Activated CD4-positive, alpha-beta T cell treated with anti-CD3 and anti-CD28 coated beads for 36 hours (primary cell): ENCODE measurements around the gene TMPRSS11E. TPM values are rescaled to one million over a fixed set of nuclear protein-coding genes. Genes with fewer than 3 reads are reported as not detected.

Experiments used
- ATAC-seq: fragments of 200-7000 bp; cut with Tn5 transposase; one replicate; pipeline ENCODE4 v1.10.0; 2021; ENCODE audit warnings: mild to moderate bottlenecking, moderate library complexity
- CTCF ChIA-PET: fragments of 350-600 bp; sonication (Branson Sonifier 250); formaldehyde crosslinking; loops from one replicate; lab custom pipeline; 2021; ENCODE audit warnings: antibody characterized with exemption; lab: Charles Lee
- POLR2A ChIA-PET: fragments of 350-600 bp; sonication (Branson Sonifier 250); formaldehyde crosslinking; loops from one replicate; lab custom pipeline; 2021; ENCODE audit warnings: antibody characterized with exemption, inconsistent platforms; lab: Charles Lee
- DNase-seq: peaks from one replicate; pipeline ENCODE4 v3.0.0-alpha.2; 2020
- H3K27ac Mint-ChIP-seq: one replicate; pipeline ENCODE4 v1.8.0; 2021; ENCODE audit warnings: mixed read lengths
- H3K27me3 Mint-ChIP-seq: one replicate; pipeline ENCODE4 v1.8.0; 2021; ENCODE audit warnings: mixed read lengths
- H3K36me3 Mint-ChIP-seq: one replicate; pipeline ENCODE4 v1.8.0; 2021; ENCODE audit warnings: low read depth, mixed read lengths
- H3K4me1 Mint-ChIP-seq: one replicate; pipeline ENCODE4 v1.8.0; 2021; ENCODE audit warnings: mixed read lengths
- H3K4me3 Mint-ChIP-seq: one replicate; pipeline ENCODE4 v1.8.0; 2021; ENCODE audit warnings: mild to moderate bottlenecking, moderate library complexity, mixed read lengths
- H3K9me3 Mint-ChIP-seq: one replicate; pipeline ENCODE4 v1.8.0; 2021; ENCODE audit warnings: low read depth, mixed read lengths
- intact Hi-C, 2 experiments: fragments of 100-400 bp; cut with DNase I in 1 of 2; cut with micrococcal nuclease in 1 of 2; formaldehyde crosslinking; loops; one replicate each; pipeline versions ENCODE4 v1.14.2 to v1.15.1; 2022 to 2024; cut with DNase I, micrococcal nuclease
- total RNA-seq, 2 experiments: library from RNA; stranded (reverse); gene quantifications; one replicate each; pipeline ENCODE4 v1.2.3, GENCODE V29; 2021

Gene TMPRSS11E
- total RNA-seq, 2 experiments from 2014 or later = 0.07 TPM; not detected in 1

GRCh38 chr4:68426516-68426915 lies 20.7 kb upstream of the TMPRSS11E start:
- H3K9me3 Mint-ChIP-seq = no peaks in the 10 kb centered on the region
- ChIA-PET POLR2A (no interaction called here), CTCF (no interaction called here)
- no peak overlapping the region for H3K27ac Mint-ChIP-seq
- H3K36me3 Mint-ChIP-seq = no peaks in the 10 kb centered on the region
- H3K4me1 Mint-ChIP-seq = no peaks in the 10 kb centered on the region
- intact Hi-C loops = no loop called here
- DNase-seq (no peak), ATAC-seq (no peak)
- no peaks in the 10 kb centered on the region for H3K27me3 Mint-ChIP-seq
- no peak overlapping the region for H3K4me3 Mint-ChIP-seq

GRCh38 chr4:68430337-68430736 lies 16.9 kb upstream of the TMPRSS11E start:
- no peaks in the 10 kb centered on the region for H3K27me3 Mint-ChIP-seq
- peaks cover 2% of the 10 kb centered on the region for H3K9me3 Mint-ChIP-seq
- H3K36me3 Mint-ChIP-seq = no peaks in the 10 kb centered on the region
- H3K4me3 Mint-ChIP-seq = no peak overlapping the region
- H3K27ac Mint-ChIP-seq = no peak overlapping the region
- intact Hi-C loops = no loop called here
- POLR2A ChIA-PET = no interaction called here
- peaks cover 9% of the 10 kb centered on the region for H3K4me1 Mint-ChIP-seq
- CTCF ChIA-PET = interaction anchor here (0.6 kb wide), 1 partner anchor 673 kb away, joined by 4 read pairs; no protein-coding TSS in a partner anchor
- ATAC-seq = no peak
- DNase-seq = no peak

GRCh38 chr4:68432320-68432719 lies 14.9 kb upstream of the TMPRSS11E start:
- ATAC-seq = no peak
- CTCF ChIA-PET = no interaction called here
- Mint-ChIP-seq H3K27ac (no peak overlapping the region), H3K36me3 (no peaks in the 10 kb centered on the region), H3K4me1 (peaks cover 21% of the 10 kb centered on the region), H3K9me3 (peaks cover 2% of the 10 kb centered on the region), H3K4me3 (no peak overlapping the region), H3K27me3 (no peaks in the 10 kb centered on the region)
- intact Hi-C loops = no loop called here
- POLR2A ChIA-PET = no interaction called here
- DNase-seq = no peak

- no peak for ATAC-seq
- no peak for DNase-seq
- Mint-ChIP-seq H3K27me3 (no peaks in the 10 kb centered on the region), H3K4me1 (peaks cover 25% of the 10 kb centered on the region), H3K36me3 (no peaks in the 10 kb centered on the region), H3K27ac (no peak overlapping the region), H3K9me3 (peaks cover 2% of the 10 kb centered on the region), H3K4me3 (no peak overlapping the region)
- intact Hi-C loops = no loop called here
- CTCF ChIA-PET = no interaction called here
- POLR2A ChIA-PET = no interaction called here
Observed at GRCh38 chr4:68433582-68433981, 13.7 kb upstream of the TMPRSS11E start.

- intact Hi-C loops = no loop called here
- ChIA-PET POLR2A (no interaction called here), CTCF (no interaction called here)
- no peaks in the 10 kb centered on the region for H3K27me3 Mint-ChIP-seq
- ATAC-seq = no peak
- H3K4me1 Mint-ChIP-seq = peaks cover 28% of the 10 kb centered on the region
- peaks cover 2% of the 10 kb centered on the region for H3K9me3 Mint-ChIP-seq
- H3K4me3 Mint-ChIP-seq = no peak overlapping the region
- DNase-seq = no peak
- no peaks in the 10 kb centered on the region for H3K36me3 Mint-ChIP-seq
- H3K27ac Mint-ChIP-seq = no peak overlapping the region
Observed at GRCh38 chr4:68434277-68434676, 13.0 kb upstream of the TMPRSS11E start.

- intact Hi-C loops = no loop called here
- no peak for DNase-seq
- ATAC-seq = no peak
- CTCF ChIA-PET = no interaction called here
- Mint-ChIP-seq H3K36me3 (no peaks in the 10 kb centered on the region), H3K4me3 (no peak overlapping the region), H3K9me3 (peaks cover 2% of the 10 kb centered on the region), H3K27me3 (no peaks in the 10 kb centered on the region), H3K27ac (no peak overlapping the region), H3K4me1 (peaks cover 32% of the 10 kb centered on the region)
- POLR2A ChIA-PET = no interaction called here
Observed at GRCh38 chr4:68434836-68435235, 12.4 kb upstream of the TMPRSS11E start.

- CTCF ChIA-PET = no interaction called here
Observed at GRCh38 chr4:68445111-68445510, 2.2 kb upstream of the TMPRSS11E start.

GRCh38 chr4:68451246-68452211 lies 4.3 kb downstream of the TMPRSS11E start:
- DNase-seq (peak; percentile 10), ATAC-seq (peak; percentile 91)
- H3K4me3 Mint-ChIP-seq = no peak overlapping the region
- ChIA-PET CTCF (no interaction called here), POLR2A (no interaction called here)
- H3K9me3 Mint-ChIP-seq = no peaks in the 10 kb centered on the region
- H3K27ac Mint-ChIP-seq = no peak overlapping the region
- H3K27me3 Mint-ChIP-seq = peaks cover 2% of the 10 kb centered on the region
- peaks cover 19% of the 10 kb centered on the region for H3K4me1 Mint-ChIP-seq
- H3K36me3 Mint-ChIP-seq = no peaks in the 10 kb centered on the region
- intact Hi-C loops = no loop called here

More at GRCh38 chr4:68445111-68445510, 2.2 kb upstream of the TMPRSS11E start:
- Mint-ChIP-seq H3K9me3 (no peaks in the 10 kb centered on the region), H3K27me3 (peaks cover 2% of the 10 kb centered on the region), H3K4me3 (no peak overlapping the region), H3K36me3 (no peaks in the 10 kb centered on the region), H3K27ac (no peak overlapping the region), H3K4me1 (peaks cover 22% of the 10 kb centered on the region)
- no peak for DNase-seq
- POLR2A ChIA-PET = no interaction called here
- intact Hi-C loops = no loop called here
- ATAC-seq = no peak

- Mint-ChIP-seq H3K36me3 (no peaks in the 10 kb centered on the region), H3K9me3 (no peaks in the 10 kb centered on the region), H3K4me3 (no peak overlapping the region), H3K27ac (no peak overlapping the region), H3K27me3 (no peaks in the 10 kb centered on the region), H3K4me1 (no peaks in the 10 kb centered on the region)
- ATAC-seq (no peak), DNase-seq (no peak)
- POLR2A ChIA-PET = no interaction called here
- intact Hi-C loops = no loop called here
- CTCF ChIA-PET = no interaction called here
Observed at GRCh38 chr4:68460085-68460484, 12.8 kb downstream of the TMPRSS11E start.

GRCh38 chr4:68461790-68462189 lies 14.5 kb downstream of the TMPRSS11E start:
- H3K36me3 Mint-ChIP-seq = no peaks in the 10 kb centered on the region
- CTCF ChIA-PET = no interaction called here
- H3K4me3 Mint-ChIP-seq = no peak overlapping the region

GRCh38 chr4:68462691-68463090 lies 15.4 kb downstream of the TMPRSS11E start:
- ATAC-seq = no peak
- POLR2A ChIA-PET = no interaction called here
- H3K4me3 Mint-ChIP-seq = no peak overlapping the region
- intact Hi-C loops = no loop called here
- no peak for DNase-seq
- H3K9me3 Mint-ChIP-seq = no peaks in the 10 kb centered on the region
- H3K36me3 Mint-ChIP-seq = no peaks in the 10 kb centered on the region
- H3K4me1 Mint-ChIP-seq = peaks cover 2% of the 10 kb centered on the region
- H3K27me3 Mint-ChIP-seq = no peaks in the 10 kb centered on the region
- CTCF ChIA-PET = no interaction called here
- H3K27ac Mint-ChIP-seq = no peak overlapping the region

More at GRCh38 chr4:68461790-68462189, 14.5 kb downstream of the TMPRSS11E start:
- Mint-ChIP-seq H3K4me1 (peaks cover 2% of the 10 kb centered on the region), H3K27ac (no peak overlapping the region), H3K27me3 (no peaks in the 10 kb centered on the region), H3K9me3 (no peaks in the 10 kb centered on the region)
- POLR2A ChIA-PET = no interaction called here
- ATAC-seq (no peak), DNase-seq (no peak)
- intact Hi-C loops = no loop called here

GRCh38 chr4:68463796-68464195 lies 16.5 kb downstream of the TMPRSS11E start:
- Mint-ChIP-seq H3K4me1 (peaks cover 2% of the 10 kb centered on the region), H3K36me3 (no peaks in the 10 kb centered on the region), H3K27ac (no peak overlapping the region), H3K27me3 (no peaks in the 10 kb centered on the region), H3K4me3 (no peak overlapping the region), H3K9me3 (no peaks in the 10 kb centered on the region)
- POLR2A ChIA-PET = no interaction called here
- intact Hi-C loops = no loop called here
- no peak for ATAC-seq
- DNase-seq = no peak
- CTCF ChIA-PET = no interaction called here
